HepG2 (cell line): Measurements from ENCODE around the gene KLHL36. TPM values are rescaled to one million over a fixed set of nuclear protein-coding genes. Genes with fewer than 3 reads are reported as not detected.

Experiments
- CAMTA2 ChIP-seq: sonication (generic); formaldehyde crosslinking; IDR thresholded peaks from 2 replicates; pipeline ENCODE4 v1.4.0; 2020; ENCODE audit warnings: mild to moderate bottlenecking, missing genetic modification reagents, borderline replicate concordance
- FOXP1 ChIP-seq, 2 experiments: fragments of 450-650 bp in 1 of 2; IDR thresholded peaks; 2 replicates each; pipeline ENCODE4 v1.6.1; 2017 to 2018; ENCODE audit warnings: antibody characterized with exemption in 1 of 2
- GFI1 ChIP-seq: sonication (generic); formaldehyde crosslinking; IDR thresholded peaks from 2 replicates; pipeline ENCODE4 v1.5.0; 2020; ENCODE audit warnings: missing genetic modification reagents, mild to moderate bottlenecking, borderline replicate concordance
- GLI4 ChIP-seq: sonication (generic); formaldehyde crosslinking; IDR thresholded peaks from 2 replicates; pipeline ENCODE4 v1.5.1; 2020; ENCODE audit warnings: missing genetic modification reagents, mild to moderate bottlenecking, moderate library complexity, borderline replicate concordance
- MEIS1 ChIP-seq: sonication (generic); formaldehyde crosslinking; IDR thresholded peaks from 2 replicates; pipeline ENCODE4 v1.9.0; 2021; ENCODE audit warnings: mild to moderate bottlenecking, missing genetic modification reagents, moderate library complexity, borderline replicate concordance
- POLR2G ChIP-seq: fragments of 200-400 bp; formaldehyde crosslinking; IDR thresholded peaks from 2 replicates; pipeline ENCODE4 v1.6.1; 2018; ENCODE audit warnings: mild to moderate bottlenecking, low read depth, low read length, moderate library complexity
- TFDP1 ChIP-seq: IDR thresholded peaks from 2 replicates; pipeline ENCODE4 v1.6.1; 2016; ENCODE audit warnings: missing compliant biosample characterization, missing genetic modification reagents, borderline replicate concordance
- ZBTB46 ChIP-seq: sonication (generic); formaldehyde crosslinking; IDR thresholded peaks from 2 replicates; pipeline ENCODE4 v1.4.0; 2020; ENCODE audit warnings: mild to moderate bottlenecking, missing genetic modification reagents, borderline replicate concordance
- ZNF367 ChIP-seq: sonication (generic); formaldehyde crosslinking; IDR thresholded peaks from 2 replicates; pipeline ENCODE4 v1.4.0; 2020; ENCODE audit warnings: missing genetic modification reagents, borderline replicate concordance
- ZNF746 ChIP-seq: sonication (generic); formaldehyde crosslinking; IDR thresholded peaks from 2 replicates; pipeline ENCODE4 v1.8.0; 2022; ENCODE audit warnings: mild to moderate bottlenecking, missing genetic modification reagents
- ZNF768 ChIP-seq: sonication (generic); formaldehyde crosslinking; IDR thresholded peaks from 2 replicates; pipeline ENCODE4 v1.4.0; 2020; ENCODE audit warnings: missing genetic modification reagents
- ZNF878 ChIP-seq: sonication (generic); formaldehyde crosslinking; IDR thresholded peaks from 2 replicates; pipeline ENCODE4 v1.8.1; 2023; ENCODE audit warnings: mild to moderate bottlenecking, missing genetic modification reagents, moderate library complexity
- polyA plus RNA-seq, 8 experiments: library from polyadenylated mRNA; depleted of rRNA in 3 of 8; stranded (reverse) in 7 of 8; unstranded in 1 of 8; fragments of >200 nt; fragmentation: Illumina TruSeq in 4 of 8; extraction: Trizol in 4 of 8; gene quantifications; 2 replicates each; pipeline versions ENCODE4 v1.2.1 to v1.2.3, GENCODE V29; 2011 to 2016; ENCODE audit warnings: low read depth in 4 of 8, missing spikeins in 1 of 8, mixed read lengths in 1 of 8; ENCODE audit not compliant: insufficient read depth in 1 of 8
- total RNA-seq, 5 experiments: library from RNA; depleted of rRNA; stranded (reverse); fragments of >200 nt; fragmentation: Illumina TruSeq; extraction: Trizol; gene quantifications; 2 replicates each; pipeline ENCODE4 v1.2.3, GENCODE V29; 2016; ENCODE audit warnings: low read depth in 1 of 5
- TF ChIP-seq, protein P1 (sequence below): sonication (generic); formaldehyde crosslinking; IDR thresholded peaks from 2 replicates; pipeline ENCODE4 v1.5.0; 2020; ENCODE audit warnings: missing genetic modification reagents
- TF ChIP-seq, protein P2 (sequence below): sonication (generic); formaldehyde crosslinking; IDR thresholded peaks from 2 replicates; pipeline ENCODE4 v1.4.0; 2020; ENCODE audit warnings: low read depth, missing genetic modification reagents
- TF ChIP-seq, protein P3 (sequence below): sonication (generic); formaldehyde crosslinking; IDR thresholded peaks from 2 replicates; pipeline ENCODE4 v1.4.0; 2020; ENCODE audit warnings: missing genetic modification reagents, borderline replicate concordance

Gene KLHL36
- total and polyA plus RNA-seq, 2 of the 13 experiments (the other 11 are each of a cell fraction or from before 2014, with no cell fraction given): 24.3 to 26.0 TPM

DNA sequence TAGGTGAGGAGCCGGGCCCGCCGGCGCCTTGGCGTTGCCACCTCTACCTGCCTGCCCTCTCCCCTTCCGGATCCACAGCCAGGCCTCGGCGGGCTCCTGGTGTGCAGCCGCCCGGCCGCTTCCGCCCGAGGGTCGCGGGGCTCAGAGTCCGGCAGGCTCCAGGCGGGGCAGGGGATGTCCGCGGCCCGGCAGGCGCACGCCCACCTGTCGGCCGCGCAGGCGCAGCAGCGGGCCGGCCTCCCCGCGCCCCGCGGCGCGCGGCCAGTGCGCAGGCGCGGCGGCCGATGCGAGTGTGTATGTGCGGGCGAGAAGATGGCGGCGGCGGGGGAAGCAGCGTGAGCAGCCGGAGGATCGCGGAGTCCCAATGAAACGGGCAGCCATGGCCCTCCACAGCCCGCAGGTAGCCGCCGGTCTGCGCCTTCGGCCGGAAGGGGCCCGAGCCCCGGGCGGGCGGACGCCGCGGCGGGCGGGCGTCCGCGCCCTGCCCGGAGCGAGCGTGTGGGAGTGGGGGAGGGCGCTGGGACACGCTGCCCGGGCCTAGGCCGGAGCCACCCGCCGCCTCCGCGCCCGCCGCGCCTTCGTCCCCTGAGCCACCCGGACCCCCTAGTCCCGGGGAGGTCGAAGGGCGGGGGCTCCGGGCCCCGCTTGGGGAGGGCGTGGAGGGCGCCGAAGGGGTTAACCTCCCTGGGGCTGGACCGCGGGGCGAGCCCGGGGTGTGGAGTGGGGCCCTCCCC, 51.6 kb downstream of the KLHL36 start, which contains the start of gene USP10 (continued):
- TF ChIP-seq, protein P1, sequence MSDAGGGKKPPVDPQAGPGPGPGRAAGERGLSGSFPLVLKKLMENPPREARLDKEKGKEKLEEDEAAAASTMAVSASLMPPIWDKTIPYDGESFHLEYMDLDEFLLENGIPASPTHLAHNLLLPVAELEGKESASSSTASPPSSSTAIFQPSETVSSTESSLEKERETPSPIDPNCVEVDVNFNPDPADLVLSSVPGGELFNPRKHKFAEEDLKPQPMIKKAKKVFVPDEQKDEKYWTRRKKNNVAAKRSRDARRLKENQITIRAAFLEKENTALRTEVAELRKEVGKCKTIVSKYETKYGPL: no peak
- TF ChIP-seq ZNF768 (CRISPR knock-in tag) (peak; percentile 68), POLR2G (peak; percentile 96), ZNF878 (CRISPR knock-in tag) (no peak), MEIS1 (no peak), GFI1 (peak; percentile 33; the same call in 1 of the 2 replicates), ZNF746 (CRISPR knock-in tag) (no peak; the same call in none of the 2 replicates), GLI4 (CRISPR knock-in tag) (0 out of 2 replicates have a peak, but pooled peaks have one; percentile 88), CAMTA2 (CRISPR knock-in tag) (no peak; the same call in 1 of the 2 replicates), TFDP1 (CRISPR knock-in tag) (peak; percentile 82; the same call in 1 of the 2 replicates), ZBTB46 (no peak), ZNF367 (CRISPR knock-in tag) (peak; percentile 20; the same call in 1 of the 2 replicates), FOXP1 (IDR thresholded peaks at IDR 0.05) (no peak), FOXP1 (CRISPR knock-in tag; IDR thresholded peaks at IDR 0.05) (no peak)
- TF ChIP-seq, protein P2, sequence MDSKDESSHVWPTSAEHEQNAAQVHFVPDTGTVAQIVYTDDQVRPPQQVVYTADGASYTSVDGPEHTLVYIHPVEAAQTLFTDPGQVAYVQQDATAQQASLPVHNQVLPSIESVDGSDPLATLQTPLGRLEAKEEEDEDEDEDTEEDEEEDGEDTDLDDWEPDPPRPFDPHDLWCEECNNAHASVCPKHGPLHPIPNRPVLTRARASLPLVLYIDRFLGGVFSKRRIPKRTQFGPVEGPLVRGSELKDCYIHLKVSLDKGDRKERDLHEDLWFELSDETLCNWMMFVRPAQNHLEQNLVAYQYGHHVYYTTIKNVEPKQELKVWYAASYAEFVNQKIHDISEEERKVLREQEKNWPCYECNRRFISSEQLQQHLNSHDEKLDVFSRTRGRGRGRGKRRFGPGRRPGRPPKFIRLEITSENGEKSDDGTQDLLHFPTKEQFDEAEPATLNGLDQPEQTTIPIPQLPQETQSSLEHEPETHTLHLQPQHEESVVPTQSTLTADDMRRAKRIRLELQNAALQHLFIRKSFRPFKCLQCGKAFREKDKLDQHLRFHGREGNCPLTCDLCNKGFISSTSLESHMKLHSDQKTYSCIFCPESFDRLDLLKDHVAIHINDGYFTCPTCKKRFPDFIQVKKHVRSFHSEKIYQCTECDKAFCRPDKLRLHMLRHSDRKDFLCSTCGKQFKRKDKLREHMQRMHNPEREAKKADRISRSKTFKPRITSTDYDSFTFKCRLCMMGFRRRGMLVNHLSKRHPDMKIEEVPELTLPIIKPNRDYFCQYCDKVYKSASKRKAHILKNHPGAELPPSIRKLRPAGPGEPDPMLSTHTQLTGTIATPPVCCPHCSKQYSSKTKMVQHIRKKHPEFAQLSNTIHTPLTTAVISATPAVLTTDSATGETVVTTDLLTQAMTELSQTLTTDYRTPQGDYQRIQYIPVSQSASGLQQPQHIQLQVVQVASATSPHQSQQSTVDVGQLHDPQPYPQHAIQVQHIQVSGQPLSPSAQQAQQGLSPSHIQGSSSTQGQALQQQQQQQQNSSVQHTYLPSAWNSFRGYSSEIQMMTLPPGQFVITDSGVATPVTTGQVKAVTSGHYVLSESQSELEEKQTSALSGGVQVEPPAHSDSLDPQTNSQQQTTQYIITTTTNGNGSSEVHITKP (CRISPR knock-in tag): no peak
- TF ChIP-seq, protein P3, sequence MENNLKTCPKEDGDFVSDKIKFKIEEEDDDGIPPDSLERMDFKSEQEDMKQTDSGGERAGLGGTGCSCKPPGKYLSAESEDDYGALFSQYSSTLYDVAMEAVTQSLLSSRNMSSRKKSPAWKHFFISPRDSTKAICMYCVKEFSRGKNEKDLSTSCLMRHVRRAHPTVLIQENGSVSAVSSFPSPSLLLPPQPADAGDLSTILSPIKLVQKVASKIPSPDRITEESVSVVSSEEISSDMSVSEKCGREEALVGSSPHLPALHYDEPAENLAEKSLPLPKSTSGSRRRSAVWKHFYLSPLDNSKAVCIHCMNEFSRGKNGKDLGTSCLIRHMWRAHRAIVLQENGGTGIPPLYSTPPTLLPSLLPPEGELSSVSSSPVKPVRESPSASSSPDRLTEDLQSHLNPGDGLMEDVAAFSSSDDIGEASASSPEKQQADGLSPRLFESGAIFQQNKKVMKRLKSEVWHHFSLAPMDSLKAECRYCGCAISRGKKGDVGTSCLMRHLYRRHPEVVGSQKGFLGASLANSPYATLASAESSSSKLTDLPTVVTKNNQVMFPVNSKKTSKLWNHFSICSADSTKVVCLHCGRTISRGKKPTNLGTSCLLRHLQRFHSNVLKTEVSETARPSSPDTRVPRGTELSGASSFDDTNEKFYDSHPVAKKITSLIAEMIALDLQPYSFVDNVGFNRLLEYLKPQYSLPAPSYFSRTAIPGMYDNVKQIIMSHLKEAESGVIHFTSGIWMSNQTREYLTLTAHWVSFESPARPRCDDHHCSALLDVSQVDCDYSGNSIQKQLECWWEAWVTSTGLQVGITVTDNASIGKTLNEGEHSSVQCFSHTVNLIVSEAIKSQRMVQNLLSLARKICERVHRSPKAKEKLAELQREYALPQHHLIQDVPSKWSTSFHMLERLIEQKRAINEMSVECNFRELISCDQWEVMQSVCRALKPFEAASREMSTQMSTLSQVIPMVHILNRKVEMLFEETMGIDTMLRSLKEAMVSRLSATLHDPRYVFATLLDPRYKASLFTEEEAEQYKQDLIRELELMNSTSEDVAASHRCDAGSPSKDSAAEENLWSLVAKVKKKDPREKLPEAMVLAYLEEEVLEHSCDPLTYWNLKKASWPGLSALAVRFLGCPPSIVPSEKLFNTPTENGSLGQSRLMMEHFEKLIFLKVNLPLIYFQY (CRISPR knock-in tag): peak; percentile 82; the same call in 1 of the 2 replicates
